SU-DHL-6 (cell line): ENCODE results near the gene EPAS1.

Source experiments
- H2AFZ ChIP-seq: fragments of 200-600 bp; sonication (generic); 2 replicates; pipeline ENCODE4 v1.6.1; 2014; ENCODE audit warnings: low read depth, mild to moderate bottlenecking, moderate library complexity, mixed read lengths, antibody characterized with exemption, low read length; ENCODE audit not compliant: severe bottlenecking
- H3F3A ChIP-seq: fragments of 200-600 bp; shearing (Covaris generic); 2 replicates; pipeline ENCODE4 v1.6.0; 2016; ENCODE audit warnings: antibody characterized with exemption, mild to moderate bottlenecking; ENCODE audit not compliant: insufficient read depth
- H3K27ac ChIP-seq: fragments of 200-600 bp; sonication (generic); 2 replicates; pipeline ENCODE4 v1.5.1; 2016; ENCODE audit warnings: low read depth, mild to moderate bottlenecking, low read length, moderate library complexity, mixed read lengths
- H3K27me3 ChIP-seq: fragments of 200-600 bp; sonication (generic), shearing (Covaris generic); 2 replicates; pipeline ENCODE4 v1.6.0; 2014; ENCODE audit warnings: mild to moderate bottlenecking, low read length
- H3K36me3 ChIP-seq: fragments of 200-600 bp; sonication (generic); 2 replicates; pipeline ENCODE4 v1.6.1; 2014; ENCODE audit warnings: mild to moderate bottlenecking, low read length, mixed read lengths
- H3K4me2 ChIP-seq: fragments of 300-600, 200-600 bp; shearing (Covaris generic), sonication (generic); 2 replicates; pipeline ENCODE4 v1.6.0; 2014; ENCODE audit warnings: low read length, low read depth, mild to moderate bottlenecking; ENCODE audit not compliant: poor library complexity, severe bottlenecking
- H3K4me3 ChIP-seq: fragments of 200-600 bp; sonication (generic); 2 replicates; pipeline ENCODE4 v1.5.1; 2014; ENCODE audit warnings: antibody characterized with exemption, low read length, mild to moderate bottlenecking, mixed read lengths; ENCODE audit not compliant: insufficient read depth, poor library complexity, severe bottlenecking
- H3K79me2 ChIP-seq: fragments of 200-600 bp; sonication (generic); 2 replicates; pipeline ENCODE4 v1.6.1; 2014; ENCODE audit warnings: mild to moderate bottlenecking, low read length, moderate library complexity; ENCODE audit not compliant: insufficient read depth
- H3K9ac ChIP-seq: fragments of 200-600 bp; sonication (generic); 2 replicates; pipeline ENCODE4 v1.7.0; 2014; ENCODE audit warnings: mild to moderate bottlenecking, low read length
- H3K9me2 ChIP-seq: fragments of 200-600 bp; sonication (generic); replicated peaks from 2 replicates; pipeline ENCODE4 v1.6.1; 2014; ENCODE audit warnings: low read length; ENCODE audit not compliant: insufficient read depth
- H3K9me3 ChIP-seq: fragments of 200-600 bp; sonication (generic); 2 replicates; pipeline ENCODE4 v1.6.1; 2014; ENCODE audit warnings: low read length, mixed read lengths; ENCODE audit not compliant: insufficient read depth
- H4K20me1 ChIP-seq: fragments of 200-600 bp; sonication (generic); 2 replicates; pipeline ENCODE4 v1.6.1; 2014; ENCODE audit warnings: low read depth, mild to moderate bottlenecking, antibody characterized with exemption, low read length, moderate library complexity, mixed read lengths
- CTCF ChIP-seq: fragments of 200-600 bp; sonication (generic); IDR thresholded peaks from one replicate; pipeline ENCODE4 v1.5.1; 2017; ENCODE audit warnings: antibody characterized with exemption, mild to moderate bottlenecking, low read length, moderate library complexity; ENCODE audit not compliant: insufficient read depth, poor library complexity, severe bottlenecking
- EZH2phosphoT487 ChIP-seq: fragments of 200-600 bp; sonication (generic), shearing (Covaris generic); conservative IDR thresholded peaks from 2 replicates; pipeline ENCODE4 v1.6.1; 2018; ENCODE audit warnings: mild to moderate bottlenecking, antibody characterized with exemption, low read length, moderate library complexity, mixed read lengths

EPAS1 gene

GRCh38 chr2:46328291-46328690, 31.1 kb downstream of the EPAS1 start:
- H3K9me2 ChIP-seq = no peaks in the 10 kb centered on the region
- H4K20me1 ChIP-seq = no peaks in the 10 kb centered on the region
- no peaks in the 10 kb centered on the region for H3F3A ChIP-seq
- no peak overlapping the region for H3K4me2 ChIP-seq
- no peaks in the 10 kb centered on the region for H3K36me3 ChIP-seq
- no peak overlapping the region for H3K4me3 ChIP-seq
- H3K9ac ChIP-seq = no peak overlapping the region
- no peak overlapping the region for H3K27ac ChIP-seq
- H3K27me3 ChIP-seq = no peaks in the 10 kb centered on the region
- H3K9me3 ChIP-seq = no peaks in the 10 kb centered on the region
- H2AFZ ChIP-seq = no peak overlapping the region
- no peaks in the 10 kb centered on the region for H3K79me2 ChIP-seq
- TF ChIP-seq EZH2phosphoT487 (no peak), CTCF (no peak)

DNA sequence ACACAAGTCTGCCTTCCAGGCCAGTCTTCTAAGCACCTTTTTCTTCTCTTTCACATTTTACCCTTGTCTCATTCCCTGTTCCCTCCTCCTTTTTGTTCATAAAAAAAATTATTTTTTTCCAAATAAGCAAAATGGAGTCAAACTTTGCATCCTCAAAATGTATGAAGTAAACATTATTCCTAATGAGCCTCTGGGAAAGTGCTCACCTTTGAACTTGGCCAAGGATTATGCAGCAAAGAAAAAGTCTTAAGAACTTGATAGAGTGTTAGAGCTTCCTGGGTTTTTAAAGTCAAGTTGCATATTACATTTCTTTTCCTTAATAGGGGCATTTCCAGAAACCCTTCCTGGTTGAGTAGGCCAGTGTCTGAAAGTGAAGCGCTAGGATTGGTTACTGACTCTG, 31.6 kb downstream of the EPAS1 start:
- Histone ChIP-seq H2AFZ (no peak overlapping the region), H3K4me3 (no peak overlapping the region), H3K27me3 (no peaks in the 10 kb centered on the region), H3K4me2 (no peak overlapping the region), H3K9ac (no peak overlapping the region), H3K27ac (no peak overlapping the region), H3K79me2 (no peaks in the 10 kb centered on the region), H3K36me3 (no peaks in the 10 kb centered on the region), H3K9me3 (no peaks in the 10 kb centered on the region), H3F3A (no peaks in the 10 kb centered on the region), H4K20me1 (no peaks in the 10 kb centered on the region), H3K9me2 (no peaks in the 10 kb centered on the region)
- no peak for TF ChIP-seq EZH2phosphoT487
- TF ChIP-seq CTCF = no peak

- TF ChIP-seq CTCF = no peak
- no peak for TF ChIP-seq EZH2phosphoT487
- Histone ChIP-seq H2AFZ (no peak overlapping the region), H3K9me3 (no peaks in the 10 kb centered on the region), H3K4me3 (no peak overlapping the region), H3F3A (no peaks in the 10 kb centered on the region), H3K9me2 (no peaks in the 10 kb centered on the region), H4K20me1 (no peaks in the 10 kb centered on the region), H3K27me3 (no peaks in the 10 kb centered on the region), H3K27ac (no peak overlapping the region), H3K36me3 (no peaks in the 10 kb centered on the region), H3K9ac (no peak overlapping the region), H3K4me2 (no peak overlapping the region), H3K79me2 (no peaks in the 10 kb centered on the region)
Measured at GRCh38 chr2:46329340-46329739, 32.1 kb downstream of the EPAS1 start.
